Measurements from ENCODE around the gene PTTG1IP.

Gene PTTG1IP

GRCh38 chr21:44887807-44888580, 14.5 kb upstream of the PTTG1IP start:
- Histone ChIP-seq H3K9ac (ENCODE audit: low read length) (no peak overlapping the region), H3K36me3 (ENCODE audit: control insufficient read depth, insufficient read depth, low read length) (no peaks in the 10 kb centered on the region), H3K79me1 (ENCODE audit: low read length) (no peaks in the 10 kb centered on the region), H3K27ac (ENCODE audit: low read depth, low read length) (no peak overlapping the region), H4K8ac (ENCODE audit: low read depth, low read length) (no peak overlapping the region), H2BK5ac (ENCODE audit: low read length) (no peak overlapping the region), H3K4ac (ENCODE audit: low read depth, low read length) (no peak overlapping the region), H3K4me1 (ENCODE audit: control insufficient read depth, low read depth, low read length) (no peaks in the 10 kb centered on the region), H3K18ac (ENCODE audit: low read length) (no peak overlapping the region), H2BK120ac (ENCODE audit: low read depth, low read length) (no peak overlapping the region), H2BK15ac (replicated peaks; ENCODE audit: low read depth) (no peak overlapping the region), H3K79me2 (ENCODE audit: control insufficient read depth, insufficient read depth, low read length) (no peaks in the 10 kb centered on the region), H3K4me3 (ENCODE audit: low read length) (no peak overlapping the region), H3K23ac (ENCODE audit: low read length) (no peak overlapping the region), H2AK5ac (ENCODE audit: low read length) (no peak overlapping the region), H3K27me3 (ENCODE audit: insufficient read depth, low read length, poor library complexity) (no peaks in the 10 kb centered on the region), H3K4me2 (ENCODE audit: low read length) (no peak overlapping the region), H3K56ac (ENCODE audit: low read length) (no peak overlapping the region), H4K5ac (ENCODE audit: low read length) (no peak overlapping the region)
- WGBS (ENCODE audit: extremely low coverage, insufficient coverage, low lambda C conversion rate): no CpG with 5 or more reads among the region's 24 CpGs
- DNase-seq: no peak

- DNase-seq: no peak
- Histone ChIP-seq H3K4ac (ENCODE audit: low read depth, low read length) (no peak overlapping the region), H3K4me3 (ENCODE audit: low read length) (no peak overlapping the region), H2BK120ac (ENCODE audit: low read depth, low read length) (no peak overlapping the region), H2BK15ac (replicated peaks; ENCODE audit: low read depth) (no peak overlapping the region), H3K18ac (ENCODE audit: low read length) (no peak overlapping the region), H3K4me1 (ENCODE audit: control insufficient read depth, low read depth, low read length) (no peaks in the 10 kb centered on the region), H3K27me3 (ENCODE audit: insufficient read depth, low read length, poor library complexity) (no peaks in the 10 kb centered on the region), H2AK5ac (ENCODE audit: low read length) (no peak overlapping the region), H2BK5ac (ENCODE audit: low read length) (no peak overlapping the region), H3K9ac (ENCODE audit: low read length) (no peak overlapping the region), H4K5ac (ENCODE audit: low read length) (no peak overlapping the region), H3K4me2 (ENCODE audit: low read length) (no peak overlapping the region), H3K27ac (ENCODE audit: low read depth, low read length) (no peak overlapping the region), H3K79me2 (ENCODE audit: control insufficient read depth, insufficient read depth, low read length) (no peaks in the 10 kb centered on the region), H3K36me3 (ENCODE audit: control insufficient read depth, insufficient read depth, low read length) (no peaks in the 10 kb centered on the region), H3K79me1 (ENCODE audit: low read length) (no peaks in the 10 kb centered on the region), H3K23ac (ENCODE audit: low read length) (no peak overlapping the region), H3K56ac (ENCODE audit: low read length) (no peak overlapping the region), H4K8ac (ENCODE audit: low read depth, low read length) (no peak overlapping the region)
- no CpG with 5 or more reads among the region's 11 CpGs for WGBS (ENCODE audit: extremely low coverage, insufficient coverage, low lambda C conversion rate)
Observed at GRCh38 chr21:44887126-44887806, 13.8 kb upstream of the PTTG1IP start.

DNA sequence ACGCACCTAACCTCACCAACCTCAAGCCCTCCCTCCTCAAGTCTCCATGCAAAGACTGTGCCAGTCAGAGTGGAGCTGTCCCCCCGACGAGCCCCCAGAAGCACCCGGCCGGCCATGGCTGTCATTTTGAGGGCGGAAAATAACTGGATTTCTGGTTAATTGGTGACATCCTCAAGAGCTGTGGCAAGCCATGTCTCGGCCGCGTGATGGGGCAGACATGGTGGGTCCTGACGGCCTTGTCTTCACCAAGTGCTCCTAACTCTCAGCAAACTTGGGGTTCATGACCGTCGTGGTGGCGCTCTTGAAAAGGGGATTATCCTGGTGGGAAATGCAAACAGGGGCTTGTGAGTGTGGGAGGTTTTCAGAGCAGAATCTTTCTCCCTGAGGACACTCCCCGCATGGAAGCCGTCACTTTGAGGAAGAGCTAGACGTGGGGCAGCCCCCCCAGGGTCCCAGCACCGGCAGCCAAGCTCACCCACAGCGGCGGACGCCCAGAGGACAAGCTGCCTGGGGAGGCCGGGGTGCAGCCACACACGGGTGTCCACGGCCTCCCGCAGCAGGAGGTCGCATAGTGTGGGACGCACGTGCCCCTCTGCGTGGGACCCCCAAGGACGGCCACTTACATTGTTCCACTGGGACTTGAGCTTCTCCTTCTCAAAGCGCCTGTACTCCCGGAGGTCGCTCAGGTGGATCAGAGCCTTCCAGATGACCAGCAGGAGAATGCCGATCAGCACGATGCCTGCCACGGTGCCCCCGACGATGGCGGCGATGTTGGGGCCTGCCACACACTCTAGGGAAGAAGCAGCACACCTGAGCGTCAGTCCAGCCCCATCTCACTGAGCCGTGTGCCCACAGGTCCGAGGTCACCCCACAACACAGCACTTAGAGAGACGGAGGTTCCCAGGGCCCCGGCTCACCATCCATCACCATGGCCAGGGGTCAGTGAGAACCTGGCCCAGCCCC, 12.9 kb upstream of the PTTG1IP start:
- H3K27me3 ChIP-seq (ENCODE audit: insufficient read depth, low read length, poor library complexity): no peaks in the 10 kb centered on the region

GRCh38 chr21:44885615-44886014, 12.1 kb upstream of the PTTG1IP start:
- Histone ChIP-seq H4K5ac (ENCODE audit: low read length) (no peak overlapping the region), H3K9ac (ENCODE audit: low read length) (no peak overlapping the region), H3K4me1 (ENCODE audit: control insufficient read depth, low read depth, low read length) (no peaks in the 10 kb centered on the region), H2BK15ac (replicated peaks; ENCODE audit: low read depth) (no peak overlapping the region), H3K36me3 (ENCODE audit: control insufficient read depth, insufficient read depth, low read length) (no peaks in the 10 kb centered on the region), H3K4ac (ENCODE audit: low read depth, low read length) (no peak overlapping the region), H3K4me2 (ENCODE audit: low read length) (no peak overlapping the region), H3K56ac (ENCODE audit: low read length) (no peak overlapping the region), H2BK5ac (ENCODE audit: low read length) (no peak overlapping the region), H3K27me3 (ENCODE audit: insufficient read depth, low read length, poor library complexity) (no peaks in the 10 kb centered on the region), H3K79me1 (ENCODE audit: low read length) (no peaks in the 10 kb centered on the region), H3K4me3 (ENCODE audit: low read length) (no peak overlapping the region), H3K23ac (ENCODE audit: low read length) (no peak overlapping the region), H4K8ac (ENCODE audit: low read depth, low read length) (no peak overlapping the region), H2AK5ac (ENCODE audit: low read length) (no peak overlapping the region), H3K18ac (ENCODE audit: low read length) (no peak overlapping the region), H2BK120ac (ENCODE audit: low read depth, low read length) (no peak overlapping the region), H3K79me2 (ENCODE audit: control insufficient read depth, insufficient read depth, low read length) (no peaks in the 10 kb centered on the region), H3K27ac (ENCODE audit: low read depth, low read length) (no peak overlapping the region)
- no peak for DNase-seq
- no CpG with 5 or more reads among the region's 11 CpGs for WGBS (ENCODE audit: extremely low coverage, insufficient coverage, low lambda C conversion rate)

More for the DNA sequence above, 12.9 kb upstream of the PTTG1IP start:
- H3K79me1 ChIP-seq (ENCODE audit: low read length): no peaks in the 10 kb centered on the region
- H3K18ac ChIP-seq (ENCODE audit: low read length): no peak overlapping the region
- H3K4ac ChIP-seq (ENCODE audit: low read depth, low read length): no peak overlapping the region
- no peak overlapping the region for H2BK5ac ChIP-seq (ENCODE audit: low read length)
- H4K8ac ChIP-seq (ENCODE audit: low read depth, low read length): no peak overlapping the region
- no peak overlapping the region for H3K4me3 ChIP-seq (ENCODE audit: low read length)
- no peak overlapping the region for H3K56ac ChIP-seq (ENCODE audit: low read length)
- no peak overlapping the region for H2BK15ac ChIP-seq (replicated peaks; ENCODE audit: low read depth)
- DNase-seq: no peak
- H3K23ac ChIP-seq (ENCODE audit: low read length): no peak overlapping the region
- no peaks in the 10 kb centered on the region for H3K79me2 ChIP-seq (ENCODE audit: control insufficient read depth, insufficient read depth, low read length)
- no peak overlapping the region for H3K9ac ChIP-seq (ENCODE audit: low read length)
- no peaks in the 10 kb centered on the region for H3K4me1 ChIP-seq (ENCODE audit: control insufficient read depth, low read depth, low read length)
- no peaks in the 10 kb centered on the region for H3K36me3 ChIP-seq (ENCODE audit: control insufficient read depth, insufficient read depth, low read length)
- no peak overlapping the region for H2BK120ac ChIP-seq (ENCODE audit: low read depth, low read length)
- no CpG with 5 or more reads among the region's 44 CpGs for WGBS (ENCODE audit: extremely low coverage, insufficient coverage, low lambda C conversion rate)
- no peak overlapping the region for H4K5ac ChIP-seq (ENCODE audit: low read length)
- no peak overlapping the region for H3K4me2 ChIP-seq (ENCODE audit: low read length)
- H2AK5ac ChIP-seq (ENCODE audit: low read length): no peak overlapping the region
- H3K27ac ChIP-seq (ENCODE audit: low read depth, low read length): no peak overlapping the region

GRCh38 chr21:44884097-44884496, 10.6 kb upstream of the PTTG1IP start:
- no peak overlapping the region for H3K23ac ChIP-seq (ENCODE audit: low read length)
- no peak overlapping the region for H3K56ac ChIP-seq (ENCODE audit: low read length)
- no peak overlapping the region for H4K8ac ChIP-seq (ENCODE audit: low read depth, low read length)
- no peaks in the 10 kb centered on the region for H3K79me1 ChIP-seq (ENCODE audit: low read length)
- H3K18ac ChIP-seq (ENCODE audit: low read length): no peak overlapping the region
- no peak for DNase-seq
- H3K4me3 ChIP-seq (ENCODE audit: low read length): no peak overlapping the region
- H4K5ac ChIP-seq (ENCODE audit: low read length): no peak overlapping the region
- no CpG with 5 or more reads among the region's 7 CpGs for WGBS (ENCODE audit: extremely low coverage, insufficient coverage, low lambda C conversion rate)
- no peak overlapping the region for H2BK5ac ChIP-seq (ENCODE audit: low read length)
- no peaks in the 10 kb centered on the region for H3K79me2 ChIP-seq (ENCODE audit: control insufficient read depth, insufficient read depth, low read length)
- no peak overlapping the region for H2BK120ac ChIP-seq (ENCODE audit: low read depth, low read length)
- H3K27ac ChIP-seq (ENCODE audit: low read depth, low read length): no peak overlapping the region
- H2AK5ac ChIP-seq (ENCODE audit: low read length): no peak overlapping the region
- H3K9ac ChIP-seq (ENCODE audit: low read length): no peak overlapping the region
- H3K4me2 ChIP-seq (ENCODE audit: low read length): no peak overlapping the region
- no peak overlapping the region for H3K4ac ChIP-seq (ENCODE audit: low read depth, low read length)
- H3K27me3 ChIP-seq (ENCODE audit: insufficient read depth, low read length, poor library complexity): no peaks in the 10 kb centered on the region
- H3K36me3 ChIP-seq (ENCODE audit: control insufficient read depth, insufficient read depth, low read length): no peaks in the 10 kb centered on the region
- H3K4me1 ChIP-seq (ENCODE audit: control insufficient read depth, low read depth, low read length): no peaks in the 10 kb centered on the region
- H2BK15ac ChIP-seq (replicated peaks; ENCODE audit: low read depth): no peak overlapping the region
